MM.1S (cell line): ENCODE results near the gene HAGHL.

Experiments
- DNase-seq: peaks from one replicate; pipeline ENCODE4 v3.0.0-alpha.2; 2015
- H2AFZ ChIP-seq: fragments of 300-600 bp; sonication (generic); 2 replicates; pipeline ENCODE4 v1.6.0; 2016; ENCODE audit warnings: antibody characterized with exemption, low read length
- H3F3A ChIP-seq: fragments of 300-600 bp; sonication (generic); 2 replicates; pipeline ENCODE4 v1.6.1; 2016; ENCODE audit warnings: mild to moderate bottlenecking, antibody characterized with exemption, low read length, moderate library complexity, mixed read lengths; ENCODE audit not compliant: insufficient read depth
- H3K27ac ChIP-seq: fragments of 300-600 bp; sonication (generic); 2 replicates; pipeline ENCODE4 v1.5.1; 2016; ENCODE audit warnings: mild to moderate bottlenecking, low read length
- H3K27me3 ChIP-seq: fragments of 300-600 bp; sonication (generic); replicated peaks from 2 replicates; pipeline ENCODE4 v1.6.0; 2016; ENCODE audit warnings: low read length; ENCODE audit not compliant: insufficient read depth
- H3K36me3 ChIP-seq: fragments of 300-600 bp; sonication (generic); replicated peaks from 2 replicates; pipeline ENCODE4 v1.6.1; 2016; ENCODE audit warnings: mild to moderate bottlenecking, low read length, mixed read lengths; ENCODE audit not compliant: insufficient read depth
- H3K4me1 ChIP-seq: fragments of 300-600 bp; sonication (generic); 2 replicates; pipeline ENCODE4 v1.6.1; 2016; ENCODE audit warnings: low read length, mixed read lengths
- H3K4me2 ChIP-seq: fragments of 300-600 bp; sonication (generic); 2 replicates; pipeline ENCODE4 v1.6.0; 2016; ENCODE audit warnings: low read depth, low read length
- H3K4me3 ChIP-seq: fragments of 300-600 bp; sonication (generic); 2 replicates; pipeline ENCODE4 v1.5.1; 2016; ENCODE audit warnings: low read length, mixed read lengths
- H3K79me2 ChIP-seq: fragments of 300-600 bp; sonication (generic); 2 replicates; pipeline ENCODE4 v1.6.1; 2016; ENCODE audit warnings: mixed run types, low read length, mixed read lengths
- H3K9ac ChIP-seq: fragments of 300-600 bp; sonication (generic); 2 replicates; pipeline ENCODE4 v1.6.1; 2016; ENCODE audit warnings: low read length, mixed read lengths
- H3K9me2 ChIP-seq: fragments of 300-600 bp; sonication (generic); replicated peaks from 2 replicates; pipeline ENCODE4 v1.6.1; 2016; ENCODE audit warnings: mild to moderate bottlenecking, low read length, mixed read lengths; ENCODE audit not compliant: insufficient read depth
- H3K9me3 ChIP-seq: fragments of 300-600 bp; sonication (generic); replicated peaks from 2 replicates; pipeline ENCODE4 v1.6.1; 2016; ENCODE audit warnings: mild to moderate bottlenecking, low read length, mixed read lengths; ENCODE audit not compliant: insufficient read depth
- H4K20me1 ChIP-seq: fragments of 300-600 bp; sonication (generic); 2 replicates; pipeline ENCODE4 v1.6.1; 2016; ENCODE audit warnings: mild to moderate bottlenecking, low read length, moderate library complexity, mixed read lengths; ENCODE audit not compliant: insufficient read depth
- CTCF ChIP-seq: fragments of 300-600 bp; sonication (generic); IDR thresholded peaks from 2 replicates; pipeline ENCODE4 v1.5.1; 2016; ENCODE audit warnings: antibody characterized with exemption, low read length, mixed read lengths
- EZH2 ChIP-seq: fragments of 300-600 bp; sonication (generic); optimal IDR thresholded peaks from 2 replicates; pipeline ENCODE3; 2017; ENCODE audit warnings: low read depth, mild to moderate bottlenecking, antibody characterized with exemption, low read length, mixed read lengths
- EZH2phosphoT487 ChIP-seq: fragments of 300-600 bp; sonication (generic); IDR thresholded peaks from 2 replicates; pipeline ENCODE4 v1.6.1; 2018; ENCODE audit warnings: antibody characterized with exemption, low read length

Gene HAGHL

GRCh38 chr16:770411-770810 lies 43.5 kb downstream of the HAGHL start:
- Histone ChIP-seq H3F3A (no peaks in the 10 kb centered on the region), H3K79me2 (no peaks in the 10 kb centered on the region), H3K9me3 (no peaks in the 10 kb centered on the region), H3K9ac (no peak overlapping the region), H3K4me3 (no peak overlapping the region), H2AFZ (no peak overlapping the region), H3K9me2 (no peaks in the 10 kb centered on the region), H3K36me3 (no peaks in the 10 kb centered on the region), H4K20me1 (no peaks in the 10 kb centered on the region), H3K27me3 (peaks cover 49% of the 10 kb centered on the region), H3K4me1 (no peaks in the 10 kb centered on the region), H3K27ac (no peak overlapping the region), H3K4me2 (no peak overlapping the region)
- TF ChIP-seq EZH2phosphoT487 (no peak), CTCF (no peak), EZH2 (no peak)
- DNase-seq, result no peak

- H3K79me2 ChIP-seq, result no peaks in the 10 kb centered on the region
- H4K20me1 ChIP-seq, result no peaks in the 10 kb centered on the region
- H3K4me2 ChIP-seq, result no peak overlapping the region
- no peak overlapping the region for H3K27ac ChIP-seq
- no peaks in the 10 kb centered on the region for H3F3A ChIP-seq
- H2AFZ ChIP-seq, result no peak overlapping the region
- TF ChIP-seq EZH2phosphoT487 (no peak), CTCF (no peak), EZH2 (no peak)
- H3K9ac ChIP-seq, result no peak overlapping the region
- no peaks in the 10 kb centered on the region for H3K4me1 ChIP-seq
- no peaks in the 10 kb centered on the region for H3K9me3 ChIP-seq
- no peaks in the 10 kb centered on the region for H3K9me2 ChIP-seq
- peaks cover 66% of the 10 kb centered on the region for H3K27me3 ChIP-seq
- H3K4me3 ChIP-seq, result no peak overlapping the region
- no peaks in the 10 kb centered on the region for H3K36me3 ChIP-seq
- DNase-seq, result peak; percentile 1
Observed at GRCh38 chr16:772959-773358, 46.1 kb downstream of the HAGHL start.

GRCh38 chr16:774086-775001 lies 47.4 kb downstream of the HAGHL start:
- Histone ChIP-seq H3K4me3 (no peak overlapping the region), H3F3A (no peaks in the 10 kb centered on the region), H3K4me2 (no peak overlapping the region), H3K79me2 (no peaks in the 10 kb centered on the region), H3K4me1 (no peaks in the 10 kb centered on the region), H3K36me3 (no peaks in the 10 kb centered on the region), H3K27ac (no peak overlapping the region), H3K9ac (no peak overlapping the region), H2AFZ (no peak overlapping the region), H3K27me3 (peaks cover 79% of the 10 kb centered on the region), H3K9me2 (no peaks in the 10 kb centered on the region), H4K20me1 (no peaks in the 10 kb centered on the region), H3K9me3 (no peaks in the 10 kb centered on the region)
- DNase-seq, result peak; percentile 3
- TF ChIP-seq EZH2 (no peak), CTCF (no peak), EZH2phosphoT487 (no peak)
